GM12873 (cell line): ENCODE data around the gene GALNT4.

Experiments used
- TF ChIP-seq, protein P1 (sequence below): IDR thresholded peaks from 2 replicates; pipeline ENCODE4 v1.5.1; 2012; ENCODE audit warnings: low read depth, mild to moderate bottlenecking, moderate library complexity, low read length, control low read depth; ENCODE audit not compliant: insufficient read depth; ENCODE audit errors: missing control alignments

GALNT4 gene

DNA sequence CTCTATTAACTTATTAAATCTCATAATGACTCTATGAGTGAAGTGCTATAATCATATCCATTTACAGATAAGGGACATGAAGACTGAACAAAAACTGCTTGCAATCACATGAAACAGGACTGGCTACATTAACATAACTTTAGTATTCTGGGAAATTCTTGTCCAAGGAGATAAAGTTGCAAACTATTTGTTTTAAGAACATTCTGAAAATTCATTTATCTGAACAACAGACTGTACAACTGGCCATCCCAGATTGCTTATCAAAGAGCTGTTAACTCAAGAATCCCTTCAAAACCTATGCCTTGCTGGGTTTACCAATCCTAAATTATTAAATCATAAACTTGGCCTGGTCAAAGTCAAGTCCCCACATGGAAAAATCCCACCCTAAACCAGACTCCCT lies 40.4 kb upstream of the GALNT4 start:
- TF ChIP-seq, protein P1, sequence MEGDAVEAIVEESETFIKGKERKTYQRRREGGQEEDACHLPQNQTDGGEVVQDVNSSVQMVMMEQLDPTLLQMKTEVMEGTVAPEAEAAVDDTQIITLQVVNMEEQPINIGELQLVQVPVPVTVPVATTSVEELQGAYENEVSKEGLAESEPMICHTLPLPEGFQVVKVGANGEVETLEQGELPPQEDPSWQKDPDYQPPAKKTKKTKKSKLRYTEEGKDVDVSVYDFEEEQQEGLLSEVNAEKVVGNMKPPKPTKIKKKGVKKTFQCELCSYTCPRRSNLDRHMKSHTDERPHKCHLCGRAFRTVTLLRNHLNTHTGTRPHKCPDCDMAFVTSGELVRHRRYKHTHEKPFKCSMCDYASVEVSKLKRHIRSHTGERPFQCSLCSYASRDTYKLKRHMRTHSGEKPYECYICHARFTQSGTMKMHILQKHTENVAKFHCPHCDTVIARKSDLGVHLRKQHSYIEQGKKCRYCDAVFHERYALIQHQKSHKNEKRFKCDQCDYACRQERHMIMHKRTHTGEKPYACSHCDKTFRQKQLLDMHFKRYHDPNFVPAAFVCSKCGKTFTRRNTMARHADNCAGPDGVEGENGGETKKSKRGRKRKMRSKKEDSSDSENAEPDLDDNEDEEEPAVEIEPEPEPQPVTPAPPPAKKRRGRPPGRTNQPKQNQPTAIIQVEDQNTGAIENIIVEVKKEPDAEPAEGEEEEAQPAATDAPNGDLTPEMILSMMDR = no peak

DNA sequence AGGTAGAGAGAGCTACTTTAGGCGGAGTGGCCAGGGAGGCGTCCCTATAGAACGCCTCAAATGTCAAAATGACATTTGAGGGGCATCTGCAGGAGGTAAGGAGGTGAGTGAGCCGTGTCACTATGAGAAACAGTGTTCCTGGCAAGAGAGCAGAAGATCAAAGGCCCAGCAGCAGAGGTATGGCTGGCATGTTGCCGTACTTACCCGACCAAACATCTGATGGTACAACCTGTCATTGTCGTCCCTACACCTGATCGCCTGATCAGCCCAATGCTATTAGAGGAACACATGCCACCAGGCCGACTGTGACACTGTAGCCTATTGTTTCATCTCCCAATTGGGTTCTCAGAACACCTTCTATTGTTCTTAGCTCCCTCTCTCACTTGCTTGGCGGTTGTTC lies 35.2 kb upstream of the GALNT4 start:
- TF ChIP-seq, protein P1 = no peak

DNA sequence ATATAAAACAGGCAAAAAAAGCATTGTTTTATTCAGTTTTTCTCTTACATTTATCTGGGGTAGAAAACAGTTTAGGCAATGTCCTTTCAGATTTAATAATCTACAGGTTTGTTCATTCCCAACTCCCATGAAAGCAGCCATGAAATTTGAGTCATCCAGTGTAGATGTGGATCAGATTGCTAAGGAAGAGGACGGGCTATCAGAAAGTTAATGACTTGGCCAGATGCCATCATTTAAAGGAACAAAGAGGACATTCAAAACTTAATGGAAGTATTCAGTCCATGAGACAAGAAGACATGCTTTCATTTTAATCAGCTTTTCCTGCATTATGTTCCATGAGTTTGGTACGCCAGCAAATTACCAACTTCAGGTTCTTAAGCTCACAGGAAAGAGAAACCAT lies 32.4 kb upstream of the GALNT4 start:
- TF ChIP-seq, protein P1 = no peak

DNA sequence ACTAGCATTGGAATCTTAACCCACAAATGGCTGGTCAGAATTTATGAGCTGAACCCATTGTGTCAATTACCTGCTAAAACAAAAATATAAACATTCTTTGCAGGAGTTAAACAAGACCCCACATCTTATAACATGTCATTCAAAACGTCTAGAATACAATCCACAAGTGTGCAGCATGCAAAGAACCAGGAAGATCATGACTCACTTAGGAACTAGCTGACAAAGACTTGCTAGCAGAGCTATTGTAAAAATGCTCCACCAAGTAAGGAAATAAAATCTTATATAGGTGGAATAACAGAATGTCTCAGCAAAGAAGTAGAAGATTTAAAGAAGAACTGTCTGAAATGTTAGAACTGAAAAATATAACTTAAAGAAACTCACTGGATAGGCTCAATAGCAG lies 27.8 kb upstream of the GALNT4 start:
- TF ChIP-seq, protein P1 = no peak

DNA sequence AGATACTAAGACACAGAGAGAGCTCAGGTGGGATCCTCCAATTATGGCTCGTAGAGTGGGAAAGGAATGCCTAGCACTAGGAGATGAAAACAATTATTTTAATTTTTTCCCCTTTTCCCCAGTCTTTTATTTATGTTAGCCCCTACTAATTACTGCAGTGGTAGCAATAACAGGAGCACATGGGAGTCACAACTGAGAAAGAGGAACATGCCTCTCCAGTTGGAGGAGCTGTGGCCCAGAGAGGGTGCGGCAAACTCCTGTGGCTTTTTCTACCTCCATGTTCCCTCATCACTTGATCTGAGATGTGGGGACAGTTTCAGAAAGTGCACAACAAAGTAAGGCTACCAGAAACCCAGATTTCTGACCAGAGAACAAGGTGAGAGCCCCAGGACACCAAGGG lies 27.2 kb upstream of the GALNT4 start:
- TF ChIP-seq, protein P1 = no peak

DNA sequence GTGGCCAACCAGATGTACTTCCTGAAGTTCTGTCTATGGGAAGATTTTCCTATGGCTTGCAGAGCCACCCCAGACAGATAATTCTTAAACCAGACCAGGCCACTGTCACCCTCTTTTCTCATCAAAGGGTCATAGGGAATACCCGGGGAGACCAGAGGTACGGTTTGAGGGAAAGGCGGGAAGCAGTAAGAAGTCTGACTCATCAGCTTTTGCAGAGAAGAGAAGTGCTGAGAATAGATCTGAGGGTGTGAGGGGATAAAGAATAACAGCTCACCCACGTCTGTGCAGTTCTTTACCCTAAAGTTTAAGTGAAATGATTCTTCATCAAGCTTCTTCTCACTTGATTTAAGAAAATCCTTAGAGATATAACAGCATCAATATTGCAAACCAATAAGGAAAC lies 22.5 kb upstream of the GALNT4 start:
- TF ChIP-seq, protein P1 = no peak

DNA sequence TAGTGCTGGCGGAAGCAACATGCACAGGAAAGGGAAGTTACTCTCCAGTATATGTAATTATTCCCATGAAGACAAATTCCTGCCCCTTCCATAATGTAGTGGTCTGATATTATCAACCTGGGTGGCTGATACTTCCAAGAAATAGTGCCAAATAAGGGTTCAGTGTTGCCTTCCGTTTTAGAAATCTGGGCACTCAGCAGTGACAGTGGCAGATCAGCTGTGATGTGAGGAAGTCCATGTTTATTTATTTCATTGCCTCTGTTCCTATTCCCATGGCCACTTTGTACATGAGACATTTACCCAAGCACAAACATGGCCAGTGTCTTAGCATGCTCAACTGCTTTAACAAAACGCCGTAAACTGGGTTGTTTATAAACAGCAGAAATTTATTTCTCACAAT lies 21.6 kb upstream of the GALNT4 start:
- TF ChIP-seq, protein P1 = no peak
